ENCODE data around the gene ARFIP1. TPM values are rescaled to one million over a fixed set of nuclear protein-coding genes. Genes with fewer than 3 reads are reported as not detected.

The ARFIP1 gene
- total RNA-seq, 4 donors from 2014 or later = 27.3 to 44.0 (median 39.2) TPM

- no peaks in the 10 kb centered on the region for H3K9me3 ChIP-seq
- H3K4me3 ChIP-seq = no peak overlapping the region
- H3K27me3 ChIP-seq = no peaks in the 10 kb centered on the region
- WGBS, 2 donors = 78 to 86% methylated on average over 3 of the region's 3 CpGs
- no peak for DNase-seq (ENCODE audit: low spot score in 2 of 2)
- H3K36me3 ChIP-seq = peaks cover 0 to 4% (median 0%) of the 10 kb centered on the region in 3 donors
- no peak overlapping the region for H3K27ac ChIP-seq
- no peak for TF ChIP-seq CTCF (IDR thresholded peaks at IDR 0.05)
- TF ChIP-seq POLR2A (IDR thresholded peaks at IDR 0.05) = no peak
- TF ChIP-seq EP300 (IDR thresholded peaks at IDR 0.05) = no peak
- H3K4me1 ChIP-seq = peaks cover 0 to 36% (median 7%) of the 10 kb centered on the region in 4 donors
Measured at GRCh38 chr4:152807294-152807829, 27.6 kb downstream of the ARFIP1 start.

GRCh38 chr4:152808670-152809069 is 28.9 kb downstream of the ARFIP1 start:
- H3K9me3 ChIP-seq = peaks cover 0 to 2% (median 0%) of the 10 kb centered on the region in 4 donors
- peaks cover 0 to 25% (median 5%) of the 10 kb centered on the region in 4 donors for H3K4me1 ChIP-seq
- TF ChIP-seq POLR2A (IDR thresholded peaks at IDR 0.05) (no peak), EP300 (IDR thresholded peaks at IDR 0.05) (no peak), CTCF (IDR thresholded peaks at IDR 0.05) (no peak)
- no peak overlapping the region for H3K4me3 ChIP-seq
- 92 to 98% methylated on average over 8 of the region's 8 CpGs for WGBS, 2 donors
- DNase-seq (ENCODE audit: low spot score in 2 of 2) = no peak
- H3K36me3 ChIP-seq = peaks cover 0 to 12% (median 0%) of the 10 kb centered on the region in 3 donors
- H3K27ac ChIP-seq = no peak overlapping the region
- H3K27me3 ChIP-seq = no peaks in the 10 kb centered on the region

GRCh38 chr4:152810715-152811287 is 31.0 kb downstream of the ARFIP1 start:
- no peak overlapping the region for H3K27ac ChIP-seq
- no peaks in the 10 kb centered on the region for H3K27me3 ChIP-seq
- peaks cover 0 to 12% (median 0%) of the 10 kb centered on the region in 4 donors for H3K9me3 ChIP-seq
- TF ChIP-seq EP300 (IDR thresholded peaks at IDR 0.05) = no peak
- TF ChIP-seq POLR2A (IDR thresholded peaks at IDR 0.05) = no peak
- no peak for TF ChIP-seq CTCF (IDR thresholded peaks at IDR 0.05)
- H3K36me3 ChIP-seq = peaks cover 0 to 30% (median 0%) of the 10 kb centered on the region in 3 donors
- 69 to 75% methylated on average over 11 of the region's 11 CpGs for WGBS, 2 donors
- H3K4me1 ChIP-seq = peaks cover 0 to 18% (median 5%) of the 10 kb centered on the region in 4 donors
- no peak overlapping the region for H3K4me3 ChIP-seq
- no peak for DNase-seq (ENCODE audit: low spot score in 2 of 2)

GRCh38 chr4:152815078-152815477 is 35.3 kb downstream of the ARFIP1 start:
- DNase-seq (ENCODE audit: low spot score in 2 of 2) = no peak
- Histone ChIP-seq H3K4me1 (no peaks in the 10 kb centered on the region), H3K4me3 (no peak overlapping the region), H3K27me3 (no peaks in the 10 kb centered on the region), H3K9me3 (peaks cover 0 to 12% (median 0%) of the 10 kb centered on the region in 4 donors), H3K36me3 (peaks cover 0 to 45% (median 0%) of the 10 kb centered on the region in 3 donors), H3K27ac (no peak overlapping the region)
- TF ChIP-seq EP300 (IDR thresholded peaks at IDR 0.05) (no peak), CTCF (IDR thresholded peaks at IDR 0.05) (no peak), POLR2A (IDR thresholded peaks at IDR 0.05) (no peak)

- no peak overlapping the region for H3K27ac ChIP-seq
- H3K36me3 ChIP-seq = peaks cover 0 to 41% (median 0%) of the 10 kb centered on the region in 3 donors
- DNase-seq (ENCODE audit: low spot score in 2 of 2) = no peak
- no peaks in the 10 kb centered on the region for H3K4me1 ChIP-seq
- peaks cover 0 to 12% (median 0%) of the 10 kb centered on the region in 4 donors for H3K9me3 ChIP-seq
- TF ChIP-seq EP300 (IDR thresholded peaks at IDR 0.05) (no peak), POLR2A (IDR thresholded peaks at IDR 0.05) (no peak), CTCF (IDR thresholded peaks at IDR 0.05) (no peak)
- no peaks in the 10 kb centered on the region for H3K27me3 ChIP-seq
- no peak overlapping the region for H3K4me3 ChIP-seq
Measured at GRCh38 chr4:152817331-152817730, 37.6 kb downstream of the ARFIP1 start.
